Ureter (tissue), 1 donor: ENCODE results near the gene MEIS1. TPM values are rescaled to one million over a fixed set of nuclear protein-coding genes. Genes with fewer than 3 reads are reported as not detected.

ENCODE experiments used
- DNase-seq: peaks from one replicate; pipeline ENCODE4 v3.0.0-alpha.2; 2020; ENCODE audit warnings: low spot score
- total RNA-seq: library from RNA; stranded (reverse); gene quantifications from one replicate; pipeline ENCODE4 v1.2.4, GENCODE V29; 2023
- donor health status: DM: yes; HTN: yes; CAD: no.

MEIS1 gene
- total RNA-seq, 1 donor from 2014 or later: 105 TPM

GRCh38 chr2:66566726-66567399 lies 131.9 kb downstream of the MEIS1 start:
- DNase-seq: no peak

GRCh38 chr2:66567729-66568128 lies 132.8 kb downstream of the MEIS1 start:
- no peak for DNase-seq

GRCh38 chr2:66568650-66569300 lies 133.8 kb downstream of the MEIS1 start:
- no peak for DNase-seq

- DNase-seq: no peak
These were observed 134.5 kb downstream of the MEIS1 start for GRCh38 chr2:66569321-66569851.

- no peak for DNase-seq
These were observed 135.0 kb downstream of the MEIS1 start for GRCh38 chr2:66569974-66570373.

- no peak for DNase-seq
These were observed 135.5 kb downstream of the MEIS1 start for GRCh38 chr2:66570471-66570870.

- no peak for DNase-seq
These were observed 137.0 kb downstream of the MEIS1 start for GRCh38 chr2:66571918-66572317.

- DNase-seq: no peak
These were observed 137.5 kb downstream of the MEIS1 start for GRCh38 chr2:66572391-66572790.

- DNase-seq: no peak
These were observed 138.5 kb downstream of the MEIS1 start for GRCh38 chr2:66573416-66573815.

GRCh38 chr2:66573821-66574233 lies 138.9 kb downstream of the MEIS1 start:
- DNase-seq: no peak

- DNase-seq: peak; percentile 87
These were observed 140.0 kb downstream of the MEIS1 start for GRCh38 chr2:66574701-66575624.

- peak; percentile 62 for DNase-seq
These were observed 140.8 kb downstream of the MEIS1 start for GRCh38 chr2:66575625-66576310.

GRCh38 chr2:66576311-66576560 lies 141.3 kb downstream of the MEIS1 start:
- no peak for DNase-seq

- DNase-seq: peak; percentile 63
These were observed 141.8 kb downstream of the MEIS1 start for GRCh38 chr2:66576561-66577320.

GRCh38 chr2:66577321-66578053 lies 142.6 kb downstream of the MEIS1 start:
- no peak for DNase-seq

GRCh38 chr2:66578054-66578686 lies 143.2 kb downstream of the MEIS1 start:
- DNase-seq: no peak

- DNase-seq: no peak
These were observed 143.8 kb downstream of the MEIS1 start for GRCh38 chr2:66578687-66579106.

GRCh38 chr2:66579186-66580126 lies 144.5 kb downstream of the MEIS1 start:
- no peak for DNase-seq
